GM23338 (cell line): ENCODE results near the gene FAM53B. TPM values are rescaled to one million over a fixed set of nuclear protein-coding genes. Genes with fewer than 3 reads are reported as not detected.
A peak's percentile ranks its signal among the peaks of the same experiment; 100 is the strongest.

ENCODE experiments used
- ATAC-seq: fragments of 200-7000 bp; cut with Tn5 transposase; 3 replicates; pipeline ENCODE4 v1.9.1; 2020
- DNase-seq: peaks from one replicate; pipeline ENCODE4 v3.0.0-alpha.2; 2015; ENCODE audit warnings: low spot score
- H2AFZ ChIP-seq: fragments of 200-600 bp; sonication (generic); 2 replicates; pipeline ENCODE4 v1.8.0; 2016; ENCODE audit warnings: antibody characterized with exemption, mild to moderate bottlenecking, moderate library complexity
- H3F3A ChIP-seq: fragments of 200-600 bp; sonication (generic); replicated peaks from 2 replicates; pipeline ENCODE4 v1.8.0; 2017; ENCODE audit warnings: antibody characterized with exemption, mixed run types, low read depth
- H3K27ac ChIP-seq: fragments of 200-600 bp; sonication (generic); 2 replicates; pipeline ENCODE4 v1.6.1; 2016; ENCODE audit warnings: low read depth
- H3K27me3 ChIP-seq: fragments of 200-600 bp; sonication (generic); 2 replicates; pipeline ENCODE4 v1.8.0; 2016; ENCODE audit warnings: mild to moderate bottlenecking, mixed run types, moderate library complexity; ENCODE audit not compliant: insufficient read depth
- H3K36me3 ChIP-seq: fragments of 200-600 bp; sonication (generic); 2 replicates; pipeline ENCODE4 v1.8.0; 2016; ENCODE audit warnings: mild to moderate bottlenecking; ENCODE audit not compliant: insufficient read depth
- H3K4me1 ChIP-seq: fragments of 200-600 bp; sonication (generic); 2 replicates; pipeline ENCODE4 v1.8.0; 2016; ENCODE audit warnings: mild to moderate bottlenecking, moderate library complexity; ENCODE audit not compliant: insufficient read depth
- H3K4me2 ChIP-seq: fragments of 200-600 bp; sonication (generic); 2 replicates; pipeline ENCODE4 v1.7.1; 2017; ENCODE audit warnings: mixed run types
- H3K4me3 ChIP-seq: fragments of 200-600 bp; sonication (generic); 2 replicates; pipeline ENCODE4 v1.6.1; 2016; ENCODE audit warnings: mixed run types
- H3K79me2 ChIP-seq: fragments of 200-600 bp; sonication (generic); replicated peaks from 2 replicates; pipeline ENCODE4 v1.8.0; 2017; ENCODE audit warnings: mild to moderate bottlenecking; ENCODE audit not compliant: insufficient read depth
- H3K9me2 ChIP-seq: fragments of 200-600 bp; sonication (generic); 2 replicates; pipeline ENCODE4 v1.8.0; 2017; ENCODE audit not compliant: insufficient read depth
- H4K20me1 ChIP-seq: fragments of 200-600 bp; sonication (generic); replicated peaks from 2 replicates; pipeline ENCODE4 v1.8.0; 2017; ENCODE audit warnings: mild to moderate bottlenecking; ENCODE audit not compliant: insufficient read depth
- H3K27ac Mint-ChIP-seq: 2 replicates; pipeline ENCODE4 v1.8.0; 2020; ENCODE audit warnings: inconsistent platforms, mild to moderate bottlenecking, moderate library complexity, mixed read lengths
- H3K27me3 Mint-ChIP-seq: 3 replicates; pipeline ENCODE4 v1.8.0; 2022; ENCODE audit warnings: low read depth, mild to moderate bottlenecking, moderate library complexity, mixed read lengths, inconsistent platforms; ENCODE audit not compliant: insufficient read depth, poor library complexity
- H3K36me3 Mint-ChIP-seq: 3 replicates; pipeline ENCODE4 v1.8.0; 2021; ENCODE audit warnings: low read depth, mild to moderate bottlenecking, inconsistent platforms, moderate library complexity, mixed read lengths
- H3K4me1 Mint-ChIP-seq: 3 replicates; pipeline ENCODE4 v1.8.0; 2020; ENCODE audit warnings: mild to moderate bottlenecking, inconsistent platforms, mixed read lengths
- H3K4me3 Mint-ChIP-seq: 3 replicates; pipeline ENCODE4 v1.8.0; 2021; ENCODE audit warnings: moderate library complexity, mild to moderate bottlenecking, inconsistent platforms, mixed read lengths
- H3K9me3 Mint-ChIP-seq: 3 replicates; pipeline ENCODE4 v1.8.0; 2020; ENCODE audit warnings: moderate library complexity, mild to moderate bottlenecking, inconsistent platforms, mixed read lengths
- CREB1 ChIP-seq: fragments of 250-450 bp; sonication (Bioruptor Pico); IDR thresholded peaks from 2 replicates; pipeline ENCODE4 v1.5.0; 2020; ENCODE audit warnings: low read depth, mild to moderate bottlenecking, moderate library complexity
- EZH2 ChIP-seq: fragments of 200-600 bp; sonication (generic); IDR thresholded peaks from one replicate; pipeline ENCODE4 v1.8.0; 2017; ENCODE audit warnings: antibody characterized with exemption, mild to moderate bottlenecking, low read depth; ENCODE audit not compliant: unreplicated experiment
- EZH2phosphoT487 ChIP-seq: fragments of 200-600 bp; sonication (generic); IDR thresholded peaks from one replicate; pipeline ENCODE4 v1.8.1; 2018; ENCODE audit warnings: antibody characterized with exemption; ENCODE audit not compliant: unreplicated experiment
- JUNB ChIP-seq: IDR thresholded peaks from one replicate; pipeline ENCODE4 v1.6.1; 2016; ENCODE audit warnings: antibody characterized with exemption; ENCODE audit not compliant: unreplicated experiment
- NANOG ChIP-seq: IDR thresholded peaks from 2 replicates; pipeline ENCODE4 v1.6.1; 2016; ENCODE audit warnings: antibody characterized with exemption, borderline replicate concordance
- POLR2AphosphoS5 ChIP-seq: IDR thresholded peaks from 2 replicates; pipeline ENCODE4 v1.6.1; 2016; ENCODE audit warnings: antibody characterized with exemption, low read depth
- STAT1 ChIP-seq: IDR thresholded peaks from one replicate; pipeline ENCODE4 v1.6.1; 2016; ENCODE audit warnings: antibody characterized with exemption; ENCODE audit not compliant: unreplicated experiment
- ZNF114 ChIP-seq: fragments of 250-450 bp; sonication (Bioruptor Pico); IDR thresholded peaks from 2 replicates; pipeline ENCODE4 v1.5.0; 2020; ENCODE audit warnings: mild to moderate bottlenecking, moderate library complexity
- ZNF331 ChIP-seq: fragments of 250-450 bp; sonication (Bioruptor Pico); IDR thresholded peaks from 2 replicates; pipeline ENCODE4 v1.5.0; 2020; ENCODE audit warnings: low read depth, mild to moderate bottlenecking, moderate library complexity
- ZNF462 ChIP-seq: fragments of 250-450 bp; sonication (Bioruptor Pico); IDR thresholded peaks from 2 replicates; pipeline ENCODE4 v1.5.0; 2020; ENCODE audit warnings: mild to moderate bottlenecking, moderate library complexity
- polyA plus RNA-seq: library from polyadenylated mRNA; unstranded; fragments of >200 nt; fragmentation: Nextera tagmentation; extraction: Ambion mirVana; gene quantifications from 2 replicates; pipeline ENCODE4 v1.2.1, GENCODE V29; 2016
- total RNA-seq: library from RNA; depleted of rRNA; stranded (reverse); fragments of >200 nt; shearing (Covaris generic); gene quantifications from 2 replicates; pipeline ENCODE4 v1.2.3, GENCODE V29; 2014
- TF ChIP-seq, protein P1 (sequence below): IDR thresholded peaks from one replicate; pipeline ENCODE4 v1.6.1; 2018; ENCODE audit warnings: antibody characterized with exemption; ENCODE audit not compliant: unreplicated experiment
- TF ChIP-seq, protein P2 (sequence below), 2 experiments: fragments of 200-600 bp in 1 of 2; sonication (generic) in 1 of 2; conservative IDR thresholded peaks; 2 replicates each; pipeline versions ENCODE4 v1.5.1 to v1.6.1; 2016 to 2017; ENCODE audit warnings: antibody characterized with exemption in 2 of 2, low read depth in 2 of 2, mild to moderate bottlenecking in 2 of 2, moderate library complexity in 1 of 2
- TF ChIP-seq, protein P3 (sequence below): IDR thresholded peaks from 2 replicates; pipeline ENCODE4 v1.6.1; 2016; ENCODE audit warnings: antibody characterized with exemption

The FAM53B gene
- total and polyA plus RNA-seq, 2 experiments from 2014 or later: 3.0 to 20.3 TPM

- H3K9me3 Mint-ChIP-seq: peaks cover 3% of the 10 kb centered on the region
- no peak overlapping the region for H3K4me3 Mint-ChIP-seq
- H3K4me3 ChIP-seq: no peak overlapping the region
- H3K27me3 ChIP-seq: no peaks in the 10 kb centered on the region
- TF ChIP-seq STAT1: no peak
- no peak for TF ChIP-seq ZNF114
- TF ChIP-seq, protein P1, sequence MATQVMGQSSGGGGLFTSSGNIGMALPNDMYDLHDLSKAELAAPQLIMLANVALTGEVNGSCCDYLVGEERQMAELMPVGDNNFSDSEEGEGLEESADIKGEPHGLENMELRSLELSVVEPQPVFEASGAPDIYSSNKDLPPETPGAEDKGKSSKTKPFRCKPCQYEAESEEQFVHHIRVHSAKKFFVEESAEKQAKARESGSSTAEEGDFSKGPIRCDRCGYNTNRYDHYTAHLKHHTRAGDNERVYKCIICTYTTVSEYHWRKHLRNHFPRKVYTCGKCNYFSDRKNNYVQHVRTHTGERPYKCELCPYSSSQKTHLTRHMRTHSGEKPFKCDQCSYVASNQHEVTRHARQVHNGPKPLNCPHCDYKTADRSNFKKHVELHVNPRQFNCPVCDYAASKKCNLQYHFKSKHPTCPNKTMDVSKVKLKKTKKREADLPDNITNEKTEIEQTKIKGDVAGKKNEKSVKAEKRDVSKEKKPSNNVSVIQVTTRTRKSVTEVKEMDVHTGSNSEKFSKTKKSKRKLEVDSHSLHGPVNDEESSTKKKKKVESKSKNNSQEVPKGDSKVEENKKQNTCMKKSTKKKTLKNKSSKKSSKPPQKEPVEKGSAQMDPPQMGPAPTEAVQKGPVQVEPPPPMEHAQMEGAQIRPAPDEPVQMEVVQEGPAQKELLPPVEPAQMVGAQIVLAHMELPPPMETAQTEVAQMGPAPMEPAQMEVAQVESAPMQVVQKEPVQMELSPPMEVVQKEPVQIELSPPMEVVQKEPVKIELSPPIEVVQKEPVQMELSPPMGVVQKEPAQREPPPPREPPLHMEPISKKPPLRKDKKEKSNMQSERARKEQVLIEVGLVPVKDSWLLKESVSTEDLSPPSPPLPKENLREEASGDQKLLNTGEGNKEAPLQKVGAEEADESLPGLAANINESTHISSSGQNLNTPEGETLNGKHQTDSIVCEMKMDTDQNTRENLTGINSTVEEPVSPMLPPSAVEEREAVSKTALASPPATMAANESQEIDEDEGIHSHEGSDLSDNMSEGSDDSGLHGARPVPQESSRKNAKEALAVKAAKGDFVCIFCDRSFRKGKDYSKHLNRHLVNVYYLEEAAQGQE: no peak
- TF ChIP-seq NANOG: no peak
- TF ChIP-seq EZH2phosphoT487: no peak
- TF ChIP-seq, protein P2, sequence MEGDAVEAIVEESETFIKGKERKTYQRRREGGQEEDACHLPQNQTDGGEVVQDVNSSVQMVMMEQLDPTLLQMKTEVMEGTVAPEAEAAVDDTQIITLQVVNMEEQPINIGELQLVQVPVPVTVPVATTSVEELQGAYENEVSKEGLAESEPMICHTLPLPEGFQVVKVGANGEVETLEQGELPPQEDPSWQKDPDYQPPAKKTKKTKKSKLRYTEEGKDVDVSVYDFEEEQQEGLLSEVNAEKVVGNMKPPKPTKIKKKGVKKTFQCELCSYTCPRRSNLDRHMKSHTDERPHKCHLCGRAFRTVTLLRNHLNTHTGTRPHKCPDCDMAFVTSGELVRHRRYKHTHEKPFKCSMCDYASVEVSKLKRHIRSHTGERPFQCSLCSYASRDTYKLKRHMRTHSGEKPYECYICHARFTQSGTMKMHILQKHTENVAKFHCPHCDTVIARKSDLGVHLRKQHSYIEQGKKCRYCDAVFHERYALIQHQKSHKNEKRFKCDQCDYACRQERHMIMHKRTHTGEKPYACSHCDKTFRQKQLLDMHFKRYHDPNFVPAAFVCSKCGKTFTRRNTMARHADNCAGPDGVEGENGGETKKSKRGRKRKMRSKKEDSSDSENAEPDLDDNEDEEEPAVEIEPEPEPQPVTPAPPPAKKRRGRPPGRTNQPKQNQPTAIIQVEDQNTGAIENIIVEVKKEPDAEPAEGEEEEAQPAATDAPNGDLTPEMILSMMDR (conservative IDR thresholded peaks at IDR 0.05; ENCODE audit: low read depth in 2 of 2): no peak
- TF ChIP-seq, protein P3, sequence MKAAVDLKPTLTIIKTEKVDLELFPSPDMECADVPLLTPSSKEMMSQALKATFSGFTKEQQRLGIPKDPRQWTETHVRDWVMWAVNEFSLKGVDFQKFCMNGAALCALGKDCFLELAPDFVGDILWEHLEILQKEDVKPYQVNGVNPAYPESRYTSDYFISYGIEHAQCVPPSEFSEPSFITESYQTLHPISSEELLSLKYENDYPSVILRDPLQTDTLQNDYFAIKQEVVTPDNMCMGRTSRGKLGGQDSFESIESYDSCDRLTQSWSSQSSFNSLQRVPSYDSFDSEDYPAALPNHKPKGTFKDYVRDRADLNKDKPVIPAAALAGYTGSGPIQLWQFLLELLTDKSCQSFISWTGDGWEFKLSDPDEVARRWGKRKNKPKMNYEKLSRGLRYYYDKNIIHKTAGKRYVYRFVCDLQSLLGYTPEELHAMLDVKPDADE: no peak
- TF ChIP-seq JUNB: no peak
- TF ChIP-seq EZH2: no peak
- TF ChIP-seq CREB1 (CRISPR knock-in tag): no peak
- TF ChIP-seq ZNF462: no peak
- TF ChIP-seq POLR2AphosphoS5: no peak
- TF ChIP-seq ZNF331 (CRISPR knock-in tag): no peak
- no peak for DNase-seq
- H3K79me2 ChIP-seq: no peaks in the 10 kb centered on the region
- peaks cover 5% of the 10 kb centered on the region for H3K27me3 Mint-ChIP-seq
- H3K36me3 ChIP-seq: no peaks in the 10 kb centered on the region
- H3K4me2 ChIP-seq: no peak overlapping the region
- H3F3A ChIP-seq: no peaks in the 10 kb centered on the region
- H3K36me3 Mint-ChIP-seq: no peaks in the 10 kb centered on the region
- H3K27ac Mint-ChIP-seq: no peak overlapping the region
- H3K27ac ChIP-seq: no peak overlapping the region
- no peak overlapping the region for H2AFZ ChIP-seq
- H3K4me1 ChIP-seq: no peaks in the 10 kb centered on the region
- no peaks in the 10 kb centered on the region; the same call in 2 of the 3 replicates for H3K4me1 Mint-ChIP-seq
- no peaks in the 10 kb centered on the region for H3K9me2 ChIP-seq
- H4K20me1 ChIP-seq: no peaks in the 10 kb centered on the region
- peak; percentile 50 for ATAC-seq
These were observed 158.0 kb downstream of the FAM53B start for GRCh38 chr10:124586142-124586541.
